Esophagus muscularis mucosa (tissue), 4 donors: ENCODE data around the gene SPATA9. TPM values are rescaled to one million over a fixed set of nuclear protein-coding genes. Genes with fewer than 3 reads are reported as not detected.
"Not testable (repeated sequence)": the region's sequence is repeated elsewhere in the genome, so short reads cannot be mapped to it uniquely, and the experiment has no call there.

Experiments used
- DNase-seq: peaks from one replicate; pipeline ENCODE4 v3.0.0-alpha.2; 2017; ENCODE audit errors: extremely low spot score
- H3K27ac ChIP-seq, 4 donors: fragments of 200-600 bp; sonication (generic); replicated peaks in 1 of 4; 1 replicate in 3 of 4; 2 replicates in 1 of 4; pipeline ENCODE4 v1.5.1; 2016 to 2019; ENCODE audit warnings: mild to moderate bottlenecking in 1 of 4
- H3K27me3 ChIP-seq, 4 donors: fragments of 200-600 bp; sonication (generic); one replicate each; pipeline versions ENCODE4 v1.5.1 to v1.6.0; 2016 to 2019
- H3K36me3 ChIP-seq, 4 donors: fragments of 200-600 bp; sonication (generic); one replicate each; pipeline ENCODE4 v1.5.1; 2016 to 2019
- H3K4me1 ChIP-seq, 4 donors: fragments of 200-600 bp; sonication (generic); one replicate each; pipeline ENCODE4 v1.5.1; 2016 to 2019
- H3K4me3 ChIP-seq, 4 donors: fragments of 200-600 bp; sonication (generic); 1 replicate in 2 of 4; 2 replicates in 2 of 4; pipeline ENCODE4 v1.5.1; 2016 to 2019; ENCODE audit warnings: mild to moderate bottlenecking in 4 of 4, moderate library complexity in 1 of 4
- H3K9me3 ChIP-seq, 4 donors: fragments of 200-600 bp; sonication (generic); 1 replicate in 3 of 4; 2 replicates in 1 of 4; pipeline ENCODE4 v1.5.1; 2016 to 2019
- CTCF ChIP-seq, 3 experiments: fragments of 200-600 bp in 2 of 3; fragments of 450-650 bp in 1 of 3; sonication (generic) in 2 of 3; IDR thresholded peaks; one replicate each; pipeline ENCODE4 v1.5.1; 2017 to 2019; ENCODE audit warnings: antibody characterized with exemption in 3 of 3, mild to moderate bottlenecking in 2 of 3, moderate library complexity in 1 of 3
- EP300 ChIP-seq: sonication (generic); formaldehyde crosslinking; IDR thresholded peaks from one replicate; pipeline ENCODE4 v1.6.1; 2017; ENCODE audit warnings: antibody characterized with exemption
- POLR2A ChIP-seq: fragments of 450-650 bp; IDR thresholded peaks from one replicate; pipeline ENCODE4 v1.6.1; 2017; ENCODE audit warnings: antibody characterized with exemption, moderate library complexity, mild to moderate bottlenecking, low read depth
- POLR2AphosphoS5 ChIP-seq, 2 donors: sonication (generic); formaldehyde crosslinking; IDR thresholded peaks; one replicate each; pipeline ENCODE4 v1.6.1; 2017; ENCODE audit warnings: antibody characterized with exemption in 2 of 2
- WGBS: methylation state at CpG from one replicate; pipeline ENCODE4 v1.1.5; 2018; 5-methylcytosine and 5-hydroxymethylcytosine counted together
- intact Hi-C: fragments of 100-400 bp; cut with DNase I; formaldehyde crosslinking; loops from one replicate; pipeline ENCODE4 v1.15.1; 2023
- total RNA-seq, 4 donors: library from RNA; depleted of rRNA; stranded (reverse); fragments of >200 nt; gene quantifications; one replicate each; pipeline versions ENCODE4 v1.1.0 to v1.2.1, GENCODE V29; 2016

SPATA9 gene
- total RNA-seq, 4 donors from 2014 or later = not detected

GRCh38 chr5:95649842-95650620 lies 32.8 kb downstream of the SPATA9 start:
- H3K27me3 ChIP-seq = no peaks in the 10 kb centered on the region
- H3K4me1 ChIP-seq = peaks cover 10 to 13% (median 12%) of the 10 kb centered on the region in 4 donors
- TF ChIP-seq POLR2A = no peak
- TF ChIP-seq EP300 = no peak
- TF ChIP-seq CTCF (IDR thresholded peaks at IDR 0.05) = no peak
- TF ChIP-seq POLR2AphosphoS5 (IDR thresholded peaks at IDR 0.05) = no peak
- H3K36me3 ChIP-seq = peaks cover 0 to 6% (median 0%) of the 10 kb centered on the region in 4 donors
- no peak for DNase-seq
- no peak overlapping the region for H3K27ac ChIP-seq
- no peaks in the 10 kb centered on the region for H3K9me3 ChIP-seq
- intact Hi-C loops = loop anchor here (5.0 to 10.0 kb wide), 2 partner anchors 82 to 685 kb away; partner anchors contain the start of gene RHOBTB3
- H3K4me3 ChIP-seq = no peak overlapping the region

GRCh38 chr5:95649274-95649673 lies 33.5 kb downstream of the SPATA9 start:
- no peak for DNase-seq
- H3K4me1 ChIP-seq = peaks cover 10 to 17% (median 16%) of the 10 kb centered on the region in 4 donors
- no peak overlapping the region for H3K4me3 ChIP-seq
- H3K27me3 ChIP-seq = no peaks in the 10 kb centered on the region
- H3K27ac ChIP-seq = no peak overlapping the region
- intact Hi-C loops = loop anchor here (5.0 to 10.0 kb wide), 2 partner anchors 83 to 686 kb away; partner anchors contain the start of gene RHOBTB3
- H3K36me3 ChIP-seq = peaks cover 0 to 6% (median 0%) of the 10 kb centered on the region in 4 donors
- H3K9me3 ChIP-seq = no peaks in the 10 kb centered on the region
- TF ChIP-seq POLR2AphosphoS5 (IDR thresholded peaks at IDR 0.05) (no peak), POLR2A (no peak), EP300 (no peak), CTCF (IDR thresholded peaks at IDR 0.05) (no peak)

GRCh38 chr5:95647886-95648860 lies 34.6 kb downstream of the SPATA9 start:
- Histone ChIP-seq H3K9me3 (no peaks in the 10 kb centered on the region), H3K27me3 (no peaks in the 10 kb centered on the region), H3K36me3 (peaks cover 0 to 6% (median 0%) of the 10 kb centered on the region in 4 donors), H3K4me3 (peak overlapping the region in 1 of 4 donors; percentile 63), H3K4me1 (peaks cover 10 to 20% (median 18%) of the 10 kb centered on the region in 4 donors), H3K27ac (peak overlapping the region; percentile 93 to 97 (median 96))
- intact Hi-C loops = loop anchor here (5.0 to 10.0 kb wide), 2 partner anchors 84 to 687 kb away; partner anchors contain the start of gene RHOBTB3
- no peak for DNase-seq
- TF ChIP-seq EP300 (no peak), POLR2A (no peak), POLR2AphosphoS5 (IDR thresholded peaks at IDR 0.05) (no peak), CTCF (IDR thresholded peaks at IDR 0.05) (no peak)
- whole genome bisulfite sequencing = 86% methylated on average over 12 of the region's 12 CpGs

- H3K27ac ChIP-seq = peak within 1 kb of the TSS; percentile 93 to 97 (median 96)
- TF ChIP-seq CTCF (IDR thresholded peaks at IDR 0.05) (peak in 1 of 3 experiments; percentile 13), EP300 (peak; percentile 99), POLR2AphosphoS5 (IDR thresholded peaks at IDR 0.05) (peak; percentile 99 to 100), POLR2A (peak; percentile 93)
- peak; percentile 100 for DNase-seq
- peak within 1 kb of the TSS; percentile 56 to 70 (median 64) for H3K4me3 ChIP-seq
- H3K27me3 ChIP-seq = no peaks in the 10 kb centered on the region
- H3K9me3 ChIP-seq = no peaks in the 10 kb centered on the region
- 4% methylated on average over 53 of the region's 60 CpGs for WGBS
- no peaks in the 10 kb centered on the region for H3K36me3 ChIP-seq
- H3K4me1 ChIP-seq = peaks cover 10 to 20% (median 18%) of the 10 kb centered on the region in 4 donors
- intact Hi-C loops = loop anchor here (5.0 to 10.0 kb wide), 2 partner anchors 86 to 688 kb away; partner anchors contain the start of gene RHOBTB3
These were observed 36.0 kb downstream of the SPATA9 start, which contains the start of gene RFESD for GRCh38 chr5:95646569-95647431. Gene RFESD, plus strand, starts transcription at chr5:95646777. Its CDS starts 5,495 bp downstream, at chr5:95652272.

GRCh38 chr5:95646226-95646568 lies 36.6 kb downstream of the SPATA9 start:
- intact Hi-C loops = loop anchor here (5.0 to 10.0 kb wide), 2 partner anchors 86 to 689 kb away; partner anchors contain the start of gene RHOBTB3
- not testable (repeated sequence) for H3K27me3 ChIP-seq, DNase-seq, H3K9me3 ChIP-seq, H3K36me3 ChIP-seq
- H3K4me1 ChIP-seq = peaks cover 10 to 20% (median 18%) of the 10 kb centered on the region in 4 donors
- 90% methylated on average over 17 of the region's 17 CpGs for WGBS
- peak overlapping the region; percentile 56 to 70 (median 64) for H3K4me3 ChIP-seq
- peak overlapping the region; percentile 93 to 97 (median 96) for H3K27ac ChIP-seq
